K562 (cell line): Measurements from ENCODE around the gene AMIGO1. TPM values are rescaled to one million over a fixed set of nuclear protein-coding genes. Genes with fewer than 3 reads are reported as not detected.
A peak's percentile ranks its signal among the peaks of the same experiment; 100 is the strongest.

Source experiments
- ADNP ChIP-seq: fragments of 200-800 bp; sonication (Bioruptor generic); IDR thresholded peaks from 2 replicates; pipeline ENCODE4 v1.6.1; 2016; ENCODE audit warnings: missing genetic modification characterization, missing compliant biosample characterization
- ARID3B ChIP-seq: fragments of 250-450 bp; sonication (Bioruptor Pico); IDR thresholded peaks from 2 replicates; pipeline ENCODE4 v1.4.0; 2020; ENCODE audit warnings: borderline replicate concordance
- BHLHE40 ChIP-seq: IDR thresholded peaks from 2 replicates; pipeline ENCODE4 v1.6.1; 2011; ENCODE audit warnings: low read length, improper control_type of control experiment
- BRF1 ChIP-seq: IDR thresholded peaks from 3 replicates; pipeline ENCODE4 v1.6.1; 2011; ENCODE audit warnings: borderline replicate concordance, mild to moderate bottlenecking; ENCODE audit not compliant: insufficient read length; ENCODE audit errors: extremely low read depth
- CTCFL ChIP-seq: IDR thresholded peaks from 2 replicates; pipeline ENCODE4 v1.6.1; 2011; ENCODE audit warnings: borderline replicate concordance, low read depth, mild to moderate bottlenecking, moderate library complexity, low read length; ENCODE audit not compliant: insufficient read depth, poor library complexity, severe bottlenecking
- E2F4 ChIP-seq: sonication (generic); formaldehyde crosslinking; IDR thresholded peaks from 2 replicates; pipeline ENCODE4 v1.8.0; 2022; ENCODE audit warnings: mild to moderate bottlenecking, low read depth, missing genetic modification reagents
- ETV1 ChIP-seq: fragments of 450-650 bp; conservative IDR thresholded peaks from 2 replicates; pipeline ENCODE4 v1.6.1; 2016; ENCODE audit warnings: missing genetic modification characterization, control low read depth, low read depth, missing compliant biosample characterization
- HES1 ChIP-seq: fragments of 450-650 bp; IDR thresholded peaks from 2 replicates; pipeline ENCODE4 v1.6.1; 2016; ENCODE audit warnings: low read depth, mild to moderate bottlenecking, moderate library complexity
- MCM2 ChIP-seq: fragments of 450-650 bp; IDR thresholded peaks from 2 replicates; pipeline ENCODE4 v1.6.1; 2017; ENCODE audit warnings: low read depth, mild to moderate bottlenecking
- MTA3 ChIP-seq: fragments of 450-650 bp; formaldehyde crosslinking; IDR thresholded peaks from 2 replicates; pipeline ENCODE4 v1.6.1; 2017; ENCODE audit warnings: mild to moderate bottlenecking, borderline replicate concordance
- NELFE ChIP-seq: IDR thresholded peaks from 2 replicates; pipeline ENCODE4 v1.6.1; 2011; ENCODE audit warnings: mild to moderate bottlenecking; ENCODE audit not compliant: insufficient read depth, insufficient read length
- PTBP1 ChIP-seq: fragments of 200-400 bp; formaldehyde crosslinking; IDR thresholded peaks from 2 replicates; pipeline ENCODE4 v1.6.1; 2017; ENCODE audit warnings: low read depth, low read length
- SNIP1 ChIP-seq: fragments of 450-650 bp; IDR thresholded peaks from 2 replicates; pipeline ENCODE4 v1.7.1; 2017; ENCODE audit warnings: low read depth, mild to moderate bottlenecking
- SRF ChIP-seq, 2 experiments: fragments of 250-450, 450-650 bp in 1 of 2; sonication (Bioruptor Pico) in 1 of 2; sonication (generic) in 1 of 2; formaldehyde crosslinking; IDR thresholded peaks; 2 replicates each; pipeline versions ENCODE4 v1.5.0 to v1.5.1; 2020 to 2022; ENCODE audit warnings: mild to moderate bottlenecking in 1 of 2, missing genetic modification reagents in 1 of 2
- ZBED1 ChIP-seq: IDR thresholded peaks from 2 replicates; pipeline ENCODE4 v1.6.1; 2014
- ZNF133 ChIP-seq: fragments of 250-450 bp; sonication (Bioruptor Pico); IDR thresholded peaks from 2 replicates; pipeline ENCODE4 v1.4.0; 2020; ENCODE audit warnings: mild to moderate bottlenecking
- ZNF79 ChIP-seq: fragments of 250-450 bp; sonication (Bioruptor Pico); IDR thresholded peaks from 2 replicates; pipeline ENCODE4 v1.4.0; 2020; ENCODE audit warnings: low read depth, mild to moderate bottlenecking, moderate library complexity
- polyA plus RNA-seq, 8 experiments: library from polyadenylated mRNA; depleted of rRNA in 4 of 8; stranded (reverse) in 5 of 8; unstranded in 3 of 8; fragments of >200 nt; fragmentation: Nextera tagmentation in 2 of 8; fragmentation: Illumina TruSeq in 1 of 8; extraction: Ambion mirVana in 2 of 8; extraction: Trizol in 1 of 8; gene quantifications; 2 replicates each; pipeline versions ENCODE4 v1.2.1 to v1.2.3, GENCODE V29; 2011 to 2014; ENCODE audit warnings: inconsistent platforms in 1 of 8, missing spikeins in 1 of 8
- total RNA-seq, 7 experiments: library from RNA; depleted of rRNA in 6 of 7; stranded (reverse); fragments of >200 nt in 6 of 7; fragmentation: Illumina TruSeq in 2 of 7; extraction: Trizol in 2 of 7; gene quantifications; 2 replicates each; pipeline versions ENCODE4 v1.2.1 to v1.2.3, GENCODE V29; 2011 to 2021; ENCODE audit warnings: low replicate concordance in 1 of 7
- TF ChIP-seq, protein P1 (sequence below): sonication (generic); formaldehyde crosslinking; IDR thresholded peaks from 2 replicates; pipeline ENCODE4 v1.8.1; 2023; ENCODE audit warnings: mild to moderate bottlenecking, missing genetic modification reagents
- TF ChIP-seq, protein P2 (sequence below): sonication (generic); formaldehyde crosslinking; IDR thresholded peaks from 2 replicates; pipeline ENCODE4 v1.8.0; 2022; ENCODE audit warnings: missing genetic modification reagents, mild to moderate bottlenecking, borderline replicate concordance

AMIGO1 gene
- total and polyA plus RNA-seq, 9 of the 15 experiments (the other 6 are each of a cell fraction or from before 2014, with no cell fraction given): 0.24 to 1.0 (median 0.54) TPM

DNA sequence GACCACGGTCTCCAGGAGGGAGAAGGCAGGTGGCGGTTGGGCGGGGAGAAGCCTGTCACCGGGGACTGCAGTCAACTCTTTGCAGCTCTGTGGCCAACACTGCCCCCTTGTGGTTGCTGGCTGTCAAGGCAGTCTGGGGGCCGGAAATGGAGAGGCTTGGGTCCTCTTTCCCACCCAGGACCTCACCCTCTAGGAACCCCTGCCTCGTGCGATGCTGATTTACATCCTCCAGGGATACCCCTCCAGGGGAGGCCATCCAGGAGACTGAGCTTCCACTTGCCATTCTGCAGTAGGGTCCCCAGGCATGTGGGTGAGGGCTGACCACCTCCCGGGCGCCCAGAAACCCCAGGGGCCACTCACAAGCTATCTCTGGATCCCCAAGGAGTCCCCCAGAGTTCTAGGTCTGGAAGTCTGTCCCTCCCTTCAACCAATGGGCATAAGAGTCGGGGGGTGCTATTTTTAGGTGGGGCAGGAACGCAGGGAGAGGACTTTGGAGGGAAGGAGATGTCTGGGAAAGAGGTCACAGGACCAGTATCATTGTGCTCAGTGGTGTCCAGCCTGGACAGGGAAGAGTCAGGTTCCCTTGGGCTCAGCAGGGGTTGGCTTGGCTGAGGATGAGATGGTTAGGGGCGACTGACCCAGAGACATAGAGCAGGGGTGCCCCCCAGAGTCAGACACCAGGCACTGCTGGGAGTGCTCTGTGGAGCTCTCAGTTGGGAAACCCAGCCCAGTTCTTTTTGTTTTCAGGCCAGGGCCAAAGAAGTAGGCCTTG lies 23.0 kb upstream of the AMIGO1 start (continued):
- TF ChIP-seq CTCFL (peak; percentile 65), NELFE (no peak), MTA3 (peak; percentile 46; the same call in 1 of the 2 replicates), PTBP1 (no peak), ZNF133 (0 out of 2 replicates have a peak, but pooled peaks have one; percentile 3), BHLHE40 (no peak; the same call in 1 of the 2 replicates), MCM2 (no peak), ARID3B (CRISPR knock-in tag) (no peak), ADNP (tag) (no peak), BRF1 (no peak), HES1 (no peak), ZBED1 (no peak; the same call in 1 of the 2 replicates), ZNF79 (CRISPR knock-in tag) (no peak), E2F4 (CRISPR knock-in tag) (no peak), ETV1 (tag) (peak; percentile 95), SNIP1 (no peak), SRF (CRISPR knock-in tag; IDR thresholded peaks at IDR 0.05) (no peak)
- TF ChIP-seq, protein P1, sequence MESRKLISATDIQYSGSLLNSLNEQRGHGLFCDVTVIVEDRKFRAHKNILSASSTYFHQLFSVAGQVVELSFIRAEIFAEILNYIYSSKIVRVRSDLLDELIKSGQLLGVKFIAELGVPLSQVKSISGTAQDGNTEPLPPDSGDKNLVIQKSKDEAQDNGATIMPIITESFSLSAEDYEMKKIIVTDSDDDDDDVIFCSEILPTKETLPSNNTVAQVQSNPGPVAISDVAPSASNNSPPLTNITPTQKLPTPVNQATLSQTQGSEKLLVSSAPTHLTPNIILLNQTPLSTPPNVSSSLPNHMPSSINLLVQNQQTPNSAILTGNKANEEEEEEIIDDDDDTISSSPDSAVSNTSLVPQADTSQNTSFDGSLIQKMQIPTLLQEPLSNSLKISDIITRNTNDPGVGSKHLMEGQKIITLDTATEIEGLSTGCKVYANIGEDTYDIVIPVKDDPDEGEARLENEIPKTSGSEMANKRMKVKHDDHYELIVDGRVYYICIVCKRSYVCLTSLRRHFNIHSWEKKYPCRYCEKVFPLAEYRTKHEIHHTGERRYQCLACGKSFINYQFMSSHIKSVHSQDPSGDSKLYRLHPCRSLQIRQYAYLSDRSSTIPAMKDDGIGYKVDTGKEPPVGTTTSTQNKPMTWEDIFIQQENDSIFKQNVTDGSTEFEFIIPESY: peak; percentile 82
- TF ChIP-seq, protein P2, sequence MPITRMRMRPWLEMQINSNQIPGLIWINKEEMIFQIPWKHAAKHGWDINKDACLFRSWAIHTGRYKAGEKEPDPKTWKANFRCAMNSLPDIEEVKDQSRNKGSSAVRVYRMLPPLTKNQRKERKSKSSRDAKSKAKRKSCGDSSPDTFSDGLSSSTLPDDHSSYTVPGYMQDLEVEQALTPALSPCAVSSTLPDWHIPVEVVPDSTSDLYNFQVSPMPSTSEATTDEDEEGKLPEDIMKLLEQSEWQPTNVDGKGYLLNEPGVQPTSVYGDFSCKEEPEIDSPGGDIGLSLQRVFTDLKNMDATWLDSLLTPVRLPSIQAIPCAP (CRISPR knock-in tag): 0 out of 2 replicates have a peak, but pooled peaks have one; percentile 52
